Activated CD8-positive, alpha-beta memory T cell treated with anti-CD3 and anti-CD28 coated beads for 36 hours (primary cell): ENCODE data around the gene GNAI3. TPM values are rescaled to one million over a fixed set of nuclear protein-coding genes. Genes with fewer than 3 reads are reported as not detected.

Experiments
- CTCF ChIA-PET: fragments of 350-600 bp; sonication (Branson Sonifier 250); formaldehyde crosslinking; loops from one replicate; lab custom pipeline; 2021; ENCODE audit warnings: antibody characterized with exemption; lab: Charles Lee
- POLR2A ChIA-PET: fragments of 350-600 bp; sonication (Branson Sonifier 250); formaldehyde crosslinking; loops from one replicate; lab custom pipeline; 2021; ENCODE audit warnings: antibody characterized with exemption; lab: Charles Lee
- total RNA-seq, 2 experiments: library from RNA; stranded (reverse); gene quantifications; one replicate each; pipeline ENCODE4 v1.2.3, GENCODE V29; 2021

The GNAI3 gene
- total RNA-seq, 2 experiments from 2014 or later, result 9.2 to 9.3 TPM

DNA sequence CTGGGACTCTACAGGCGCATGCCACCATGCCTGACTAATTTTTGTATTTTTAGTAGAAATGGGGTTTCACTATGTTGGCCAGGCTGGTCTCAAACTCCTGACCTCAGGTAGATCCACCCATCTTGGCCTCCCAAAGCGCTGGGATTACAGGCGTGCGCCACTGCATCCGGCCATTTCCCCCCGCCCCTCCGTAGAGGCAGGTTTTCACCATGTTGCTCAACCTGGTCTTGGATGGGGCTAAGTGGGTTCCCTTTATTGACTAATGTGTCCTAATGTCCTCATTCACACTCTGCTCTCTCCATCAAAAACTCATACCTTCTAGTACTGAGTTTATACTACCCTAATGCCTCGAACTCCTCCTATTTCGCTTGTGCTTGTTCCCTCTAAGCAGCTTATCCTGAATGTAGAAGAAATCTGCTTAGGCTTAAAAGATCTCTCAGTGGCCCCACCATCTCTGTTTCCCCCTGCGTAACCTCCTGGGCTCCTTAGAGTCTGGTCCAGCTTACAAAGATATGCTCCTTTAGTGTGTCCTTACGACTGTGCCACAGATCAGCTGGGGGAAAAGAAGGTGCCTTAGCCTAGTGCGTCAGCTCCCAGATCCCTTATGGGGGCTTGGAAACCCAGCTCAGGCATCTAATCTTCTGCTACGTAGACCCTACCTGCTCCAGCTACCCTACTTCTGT lies 63.0 kb downstream of the GNAI3 start:
- POLR2A ChIA-PET, result no interaction called here
- CTCF ChIA-PET, result no interaction called here

DNA sequence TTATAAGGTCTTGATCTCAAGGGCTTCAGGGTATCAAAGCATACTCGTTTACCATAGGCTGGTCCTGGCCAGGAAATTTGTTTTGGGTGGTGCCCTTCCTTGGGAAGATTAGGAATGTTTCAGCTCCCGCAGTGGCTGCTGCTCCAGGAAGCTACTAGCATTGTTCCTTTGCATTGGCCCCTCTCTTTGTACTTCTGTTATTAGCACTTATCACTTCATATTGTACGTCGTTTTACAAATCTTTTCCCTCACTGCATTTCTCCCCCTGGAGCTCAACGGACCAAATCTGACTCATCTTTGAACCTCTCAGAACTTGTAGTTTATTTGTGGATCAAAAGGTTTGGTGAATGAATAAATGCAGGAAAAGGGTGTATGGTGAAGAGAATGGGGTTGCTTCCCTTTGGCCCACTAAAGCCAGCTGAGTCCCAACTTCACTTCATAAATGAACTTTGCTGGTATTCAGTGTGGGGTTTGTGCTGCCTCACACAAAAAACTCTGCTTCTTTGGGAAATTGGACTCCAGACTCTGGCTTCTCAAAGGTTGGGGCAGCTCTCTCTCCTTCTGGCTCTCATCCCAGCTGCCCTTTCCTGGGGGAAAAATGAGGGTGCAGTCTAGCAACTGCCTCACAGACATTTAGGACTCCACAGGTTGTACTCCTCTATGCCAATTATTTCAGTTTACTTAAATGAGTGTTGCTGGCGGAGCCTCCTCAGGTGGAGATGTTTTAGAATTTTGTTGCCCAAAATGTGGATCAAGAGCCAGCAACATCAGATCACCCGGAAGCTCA lies 65.1 kb downstream of the GNAI3 start:
- POLR2A ChIA-PET, result no interaction called here
- CTCF ChIA-PET, result interaction anchor here (0.5 to 1.5 kb wide), 2 partner anchors 27 to 49 kb away, joined by 3 to 4 read pairs; no protein-coding TSS in a partner anchor

DNA sequence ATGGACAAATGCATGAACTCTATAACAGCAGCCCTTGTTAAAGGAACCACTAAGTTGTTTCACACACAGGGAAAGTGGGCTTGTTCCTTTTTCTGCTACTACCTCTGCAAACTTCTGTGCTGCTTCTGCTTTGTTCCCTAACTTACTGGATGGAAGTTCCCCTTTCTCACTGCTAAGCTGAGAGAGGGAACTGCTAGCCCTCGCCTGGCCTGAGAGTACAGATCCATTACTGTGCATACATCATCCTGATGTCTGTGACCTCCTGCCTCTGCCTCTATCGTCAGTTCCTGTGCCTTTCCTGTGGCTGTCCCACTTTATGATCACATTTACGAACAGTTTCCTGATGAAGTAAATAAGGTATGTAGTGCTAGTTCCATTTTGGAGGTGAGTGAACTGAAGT lies 67.5 kb downstream of the GNAI3 start:
- ChIA-PET CTCF (interaction anchor here (1.6 to 1.7 kb wide), 2 partner anchors 12 to 25 kb away, joined by 4 to 5 read pairs; no protein-coding TSS in a partner anchor), POLR2A (no interaction called here)

DNA sequence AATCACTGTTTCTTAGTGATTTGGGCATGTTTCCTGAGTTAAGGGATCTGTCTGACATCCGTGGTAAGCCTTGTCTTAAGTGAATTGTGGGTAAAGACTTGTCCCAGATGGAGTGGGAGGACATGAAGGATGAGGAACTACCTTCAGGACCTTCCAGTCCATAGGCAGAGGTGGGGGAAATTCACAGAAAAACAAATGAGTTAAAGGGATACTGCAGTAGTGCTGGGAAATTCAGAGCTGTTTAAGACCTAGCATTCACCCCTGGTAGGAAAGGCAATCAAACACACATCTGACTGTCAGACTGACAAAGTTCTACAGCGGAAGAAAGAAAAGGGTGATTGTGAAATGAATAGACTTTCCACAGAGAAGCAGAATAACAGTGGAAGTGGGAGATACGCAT lies 68.0 kb downstream of the GNAI3 start:
- POLR2A ChIA-PET, result no interaction called here
- CTCF ChIA-PET, result interaction anchor here (1.6 to 1.7 kb wide), 2 partner anchors 11 to 24 kb away, joined by 4 to 5 read pairs; no protein-coding TSS in a partner anchor

DNA sequence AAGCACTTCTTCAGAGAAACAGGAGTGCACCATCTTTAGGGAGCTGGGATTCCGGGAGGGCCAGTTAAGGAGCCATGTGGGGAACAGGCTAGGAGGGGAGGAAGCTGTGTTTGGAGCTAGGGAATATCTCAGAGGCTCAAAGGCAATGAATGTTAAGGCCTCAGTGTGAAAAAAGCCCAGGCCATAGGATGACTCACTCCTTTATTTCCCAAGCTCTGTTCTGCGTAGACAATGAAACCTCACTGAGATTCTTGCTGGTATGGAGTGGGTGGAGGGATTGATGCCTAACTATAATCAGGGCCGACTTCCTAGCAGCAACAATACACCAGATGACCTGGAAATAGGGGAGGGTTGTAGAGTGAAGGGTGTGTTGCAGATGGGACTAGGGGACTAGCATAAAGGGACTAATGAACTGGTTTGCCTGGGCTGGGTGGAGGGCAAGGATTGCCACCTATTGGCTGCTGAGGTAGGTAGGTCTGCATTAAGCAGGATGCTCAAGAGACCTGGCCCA lies 68.9 kb downstream of the GNAI3 start:
- ChIA-PET POLR2A (interaction anchor here (0.6 kb wide), 1 partner anchor 191 kb away, joined by 3 read pairs; the partner anchor contains the start of gene PSMA5), CTCF (interaction anchor here (1.6 to 1.7 kb wide), 2 partner anchors 10 to 23 kb away, joined by 4 to 5 read pairs; no protein-coding TSS in a partner anchor)

DNA sequence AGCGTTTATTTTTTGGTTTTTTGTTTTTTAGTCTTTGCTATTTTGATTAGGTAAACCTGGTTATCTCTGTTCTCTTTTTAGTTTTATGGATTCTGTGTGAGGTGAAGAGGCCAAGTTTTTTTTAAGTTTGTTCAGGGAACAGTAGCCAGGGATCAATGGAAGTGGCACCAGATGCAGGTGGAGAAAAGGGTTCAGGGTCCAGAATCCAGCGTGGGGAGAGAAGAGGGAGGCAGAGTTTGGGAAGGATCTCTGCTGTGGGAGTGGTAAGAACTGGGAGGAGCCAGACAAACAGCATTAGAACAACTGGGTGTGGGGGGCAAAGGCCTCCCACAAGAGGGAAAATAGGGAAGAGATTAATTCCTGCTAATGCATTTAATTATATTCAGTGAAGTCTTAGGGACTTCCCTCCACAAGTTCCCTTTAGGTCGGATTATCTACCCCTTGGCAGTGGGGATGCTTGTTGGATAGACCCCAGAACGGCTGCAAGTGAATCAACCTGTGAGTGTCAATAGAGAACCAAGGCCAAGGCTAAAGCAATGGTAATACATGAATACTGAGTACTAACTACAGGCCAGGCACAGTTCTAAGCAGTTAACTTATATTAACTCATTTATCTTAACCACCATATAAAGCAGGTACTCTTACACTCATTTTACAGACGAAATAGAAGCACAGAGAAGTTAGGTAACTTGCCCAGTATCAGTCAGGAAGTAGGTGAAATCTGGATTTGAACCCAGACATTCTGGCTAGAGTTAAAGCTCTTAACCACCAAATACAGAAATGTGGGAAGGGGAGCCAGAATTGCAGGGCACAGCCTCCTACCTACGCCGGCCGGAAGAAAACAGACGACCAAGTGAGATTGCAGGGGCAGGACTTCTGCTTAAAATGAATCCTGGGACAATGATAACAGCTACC lies 70.5 kb downstream of the GNAI3 start:
- CTCF ChIA-PET, result interaction anchor here (0.8 to 2.3 kb wide), 3 partner anchors 21 to 366 kb away, joined by 3 to 7 read pairs (median 4); partner anchors contain the start of gene AHCYL1
- POLR2A ChIA-PET, result interaction anchor here (0.5 to 2.6 kb wide), 4 partner anchors 67 to 418 kb away, joined by 3 to 22 read pairs (median 4); partner anchors contain the start of gene GNAI3

DNA sequence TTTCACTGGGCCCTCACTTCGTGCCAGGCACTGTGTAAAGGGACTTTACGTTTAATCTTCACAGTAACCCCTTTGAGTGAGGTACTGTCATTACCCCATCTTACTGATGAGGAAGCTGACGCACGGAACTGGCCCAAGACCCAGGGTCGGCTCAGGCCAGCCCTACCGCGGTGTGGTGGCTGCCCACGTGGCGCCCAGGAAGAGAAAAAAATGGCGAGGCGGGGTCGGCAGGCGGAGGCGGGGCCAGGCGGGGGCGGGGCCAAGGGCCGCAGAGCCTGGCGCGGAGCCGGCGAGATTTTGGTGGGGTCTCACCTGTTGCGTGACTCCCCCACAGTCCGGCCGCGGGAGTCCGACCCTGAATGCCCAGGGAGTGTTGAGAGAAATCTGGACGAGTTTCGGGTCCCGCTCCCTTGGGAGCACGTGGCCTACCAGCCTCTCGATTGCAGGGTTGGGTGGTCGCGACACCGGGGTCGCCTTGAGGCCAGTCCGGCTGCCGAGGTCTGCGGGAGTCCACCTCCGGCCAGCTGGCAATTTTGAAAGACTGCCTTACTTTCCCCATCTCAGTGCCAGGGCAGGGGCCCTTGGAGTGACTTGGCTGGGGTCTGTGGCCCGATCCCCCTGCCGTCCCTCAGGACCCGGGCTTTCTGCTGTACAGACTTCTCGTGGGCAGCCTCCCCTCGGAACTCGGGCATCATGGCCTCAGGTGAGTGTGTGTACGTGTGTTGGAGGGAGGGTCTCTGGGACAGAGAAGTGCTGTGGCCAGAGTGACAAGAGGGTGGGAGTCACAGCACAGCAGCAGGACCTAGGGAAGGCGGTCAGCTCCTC lies 71.4 kb downstream of the GNAI3 start, which contains the start of the genes AMPD2 and GNAT2:
Gene AMPD2 (plus strand): TSS at position 262 of the 825 bp plus-strand sequence. CDS start 1,339 bp downstream, outside the sequence.
Gene GNAT2 (minus strand): TSS at position 41 of the 825 bp plus-strand sequence. CDS start 6,746 bp downstream, outside the sequence.
- ChIA-PET CTCF (interaction anchor here (0.8 to 2.3 kb wide), 8 partner anchors 19 to 410 kb away, joined by 3 to 12 read pairs (median 4); partner anchors contain the start of genes AHCYL1 and GNAI3), POLR2A (interaction anchor here (1.3 to 2.6 kb wide), 4 partner anchors 68 to 137 kb away, joined by 4 to 22 read pairs (median 4); partner anchors contain the start of gene GNAI3)

DNA sequence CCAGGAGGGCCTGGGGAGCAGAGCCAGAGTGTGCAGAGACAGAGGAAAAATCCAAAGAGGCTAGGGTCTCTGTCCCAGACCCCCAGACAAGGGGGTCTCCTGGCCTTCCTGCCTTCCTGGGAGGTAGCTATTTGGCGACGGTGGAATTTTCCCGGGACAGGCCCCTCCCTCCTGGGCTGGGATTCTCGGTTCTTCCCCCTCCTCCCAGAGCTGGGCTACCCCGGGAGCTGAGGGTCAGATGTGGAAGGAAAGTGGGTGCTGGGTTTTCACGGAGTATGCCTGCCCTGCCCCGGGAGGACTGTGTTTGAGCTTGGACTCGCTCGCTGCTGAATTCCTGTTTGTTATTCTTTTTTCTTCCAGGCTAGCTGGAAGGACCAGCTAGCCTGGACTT lies 72.0 kb downstream of the GNAI3 start:
- ChIA-PET POLR2A (interaction anchor here (0.6 to 2.6 kb wide), 5 partner anchors 13 to 137 kb away, joined by 4 to 22 read pairs (median 4); partner anchors contain the start of gene GNAI3), CTCF (interaction anchor here (0.8 to 2.3 kb wide), 7 partner anchors 19 to 409 kb away, joined by 3 to 12 read pairs (median 3); partner anchors contain the start of genes AHCYL1 and GNAI3)

DNA sequence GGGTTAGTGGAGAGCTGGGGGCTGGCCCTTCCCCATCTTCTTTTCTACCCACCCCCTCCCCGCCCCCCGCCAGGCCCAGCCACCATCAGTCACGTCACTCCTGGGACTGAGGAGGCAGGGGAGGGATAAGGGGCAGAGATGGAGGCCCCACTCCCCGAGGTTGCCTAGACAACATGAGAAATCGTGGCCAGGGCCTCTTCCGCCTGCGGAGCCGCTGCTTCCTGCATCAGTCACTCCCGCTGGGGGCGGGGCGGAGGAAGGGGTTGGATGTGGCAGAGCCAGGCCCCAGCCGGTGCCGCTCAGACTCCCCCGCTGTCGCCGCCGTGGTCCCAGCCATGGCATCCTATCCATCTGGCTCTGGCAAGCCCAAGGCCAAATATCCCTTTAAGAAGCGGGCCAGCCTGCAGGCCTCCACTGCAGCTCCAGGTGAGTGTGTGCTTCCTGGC lies 72.4 kb downstream of the GNAI3 start:
- CTCF ChIA-PET, result interaction anchor here (0.5 to 2.3 kb wide), 7 partner anchors 19 to 409 kb away, joined by 3 to 12 read pairs (median 3); partner anchors contain the start of gene GNAI3
- POLR2A ChIA-PET, result interaction anchor here (0.6 to 2.6 kb wide), 3 partner anchors 13 to 75 kb away, joined by 4 to 22 read pairs (median 5); partner anchors contain the start of gene GNAI3

DNA sequence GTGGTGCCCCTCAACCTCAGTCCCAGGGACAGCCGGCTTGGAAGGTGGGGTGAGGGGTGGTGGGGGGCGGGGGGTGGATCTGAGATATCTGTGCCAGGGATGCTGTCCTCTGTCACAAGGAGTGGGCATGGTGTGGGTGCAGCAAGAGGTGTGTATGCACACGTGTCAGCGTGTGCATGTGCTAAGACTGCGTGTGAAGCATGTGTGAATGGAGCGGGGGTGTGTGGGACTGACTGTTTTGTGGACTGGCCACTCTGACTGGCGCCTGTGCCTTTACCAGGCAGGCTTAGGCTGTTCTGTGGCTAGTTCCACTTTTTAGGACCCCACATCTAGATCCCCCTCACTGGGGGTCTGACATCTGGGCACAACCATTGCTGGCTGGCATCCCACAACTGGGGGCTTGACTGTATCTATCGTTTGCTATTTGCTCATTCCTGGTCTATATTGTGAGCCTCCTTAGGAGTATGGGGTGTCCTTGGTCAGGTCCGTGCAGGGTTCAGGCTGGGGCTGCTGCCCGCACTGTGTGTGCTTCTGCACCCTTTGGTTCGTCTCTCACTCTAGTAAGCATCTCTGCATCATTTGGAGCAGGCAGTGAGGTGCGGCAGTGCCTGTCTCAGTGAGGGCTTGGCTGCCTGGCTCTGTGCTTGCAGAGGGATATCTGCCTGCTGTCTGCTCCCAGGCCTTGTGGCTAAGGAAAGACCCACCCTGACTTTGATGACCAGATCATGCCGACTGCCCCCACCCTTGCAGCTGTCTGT lies 73.1 kb downstream of the GNAI3 start:
- ChIA-PET CTCF (interaction anchor here (0.5 to 1.4 kb wide), 3 partner anchors 9 to 320 kb away, joined by 3 read pairs; no protein-coding TSS in a partner anchor), POLR2A (interaction anchor here (1.2 to 2.6 kb wide), 2 partner anchors 73 kb away, joined by 3 to 22 read pairs; partner anchors contain the start of gene GNAI3)

DNA sequence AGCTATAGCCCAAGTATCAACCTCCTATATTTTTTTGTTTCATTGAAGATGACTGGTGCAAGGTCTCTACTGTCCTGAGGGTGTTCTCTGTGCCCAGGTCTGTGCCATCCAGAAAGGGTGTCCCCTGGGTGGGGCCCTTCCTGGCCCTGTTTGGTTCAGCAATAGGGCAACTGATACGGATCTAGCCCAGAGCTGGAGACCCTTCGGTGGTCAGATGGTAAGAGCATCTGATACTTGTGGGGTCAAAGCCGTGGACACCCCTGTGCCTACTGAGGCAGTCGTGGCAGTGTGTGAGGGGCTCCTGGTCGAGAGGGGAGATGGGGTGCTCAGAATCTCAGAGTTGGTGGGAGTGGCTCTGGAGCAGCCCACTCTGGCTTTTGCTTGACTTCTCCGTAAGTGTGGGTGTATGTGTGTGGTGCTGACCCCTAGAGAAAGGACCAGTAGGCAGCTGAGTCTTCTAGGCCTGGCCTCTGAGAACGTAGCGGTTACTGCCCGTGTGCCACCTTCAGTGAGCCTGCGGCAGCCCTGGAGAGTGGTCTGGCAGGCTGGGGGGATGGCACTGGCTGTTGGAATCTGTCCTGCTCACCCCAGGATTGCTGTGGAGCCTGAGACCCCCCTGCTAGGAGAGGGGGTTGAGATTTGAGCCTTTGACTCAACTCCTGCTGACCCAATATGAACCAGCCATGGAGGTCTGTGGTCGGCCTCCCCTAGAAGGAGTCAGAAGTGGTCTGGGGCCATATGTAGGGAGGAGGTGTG lies 73.9 kb downstream of the GNAI3 start:
- POLR2A ChIA-PET, result interaction anchor here (1.2 kb wide), 1 partner anchor 74 kb away, joined by 3 read pairs; the partner anchor contains the start of gene GNAI3
- CTCF ChIA-PET, result interaction anchor here (0.7 kb wide), 1 partner anchor 8 kb away, joined by 3 read pairs; no protein-coding TSS in a partner anchor

DNA sequence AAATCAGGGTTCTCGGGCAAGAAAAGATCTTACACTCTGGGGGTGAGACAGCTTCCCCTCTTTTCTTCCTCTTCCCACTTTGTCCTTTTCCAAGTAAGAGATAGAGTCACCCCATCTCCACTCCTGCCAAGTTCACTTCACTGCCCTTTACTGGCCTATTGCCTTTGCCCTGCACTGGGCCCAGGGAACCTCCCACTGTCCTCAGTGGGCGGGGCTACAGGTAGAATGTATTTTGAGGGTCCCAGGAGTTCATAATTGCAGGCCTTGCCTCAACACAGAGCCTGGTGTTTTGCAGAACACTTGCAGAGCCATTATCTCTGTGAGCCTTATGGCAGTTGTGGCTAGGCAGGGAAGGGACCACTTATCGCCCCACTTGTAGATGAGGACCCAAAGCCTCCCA lies 74.5 kb downstream of the GNAI3 start:
- POLR2A ChIA-PET, result no interaction called here
- CTCF ChIA-PET, result interaction anchor here (1.5 kb wide), 1 partner anchor 90 kb away, joined by 4 read pairs; no protein-coding TSS in a partner anchor

DNA sequence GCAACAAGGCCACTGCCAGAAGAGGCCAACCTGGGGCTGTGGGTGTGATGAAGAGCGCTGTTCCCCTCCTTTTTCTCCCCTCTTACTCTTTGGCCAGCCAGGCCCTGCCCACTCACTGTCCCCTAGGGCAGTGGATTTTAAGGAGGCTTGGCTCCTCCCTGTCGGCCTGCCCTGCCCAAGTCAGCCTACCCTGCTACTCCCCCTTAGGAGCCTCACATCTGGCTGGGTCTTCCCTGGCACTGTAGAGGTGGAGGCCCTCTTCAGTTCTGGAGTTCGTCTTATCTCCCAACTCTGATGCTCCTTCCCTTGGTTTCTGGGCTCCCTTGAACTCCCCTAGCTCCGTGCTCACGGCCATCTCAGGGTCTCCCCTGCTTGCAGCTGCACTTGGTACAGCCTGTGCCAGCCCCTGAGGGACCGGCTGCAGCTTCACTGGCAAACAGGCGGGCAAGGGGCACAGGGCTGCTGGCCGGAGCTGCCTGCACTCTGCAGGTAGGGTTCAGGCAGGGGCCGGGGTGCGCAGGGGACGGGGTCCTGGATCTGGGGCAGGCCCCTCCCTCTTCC lies 75.3 kb downstream of the GNAI3 start:
- ChIA-PET POLR2A (no interaction called here), CTCF (interaction anchor here (0.6 to 1.5 kb wide), 3 partner anchors 17 to 361 kb away, joined by 3 to 4 read pairs (median 4); partner anchors contain the start of gene AHCYL1)

DNA sequence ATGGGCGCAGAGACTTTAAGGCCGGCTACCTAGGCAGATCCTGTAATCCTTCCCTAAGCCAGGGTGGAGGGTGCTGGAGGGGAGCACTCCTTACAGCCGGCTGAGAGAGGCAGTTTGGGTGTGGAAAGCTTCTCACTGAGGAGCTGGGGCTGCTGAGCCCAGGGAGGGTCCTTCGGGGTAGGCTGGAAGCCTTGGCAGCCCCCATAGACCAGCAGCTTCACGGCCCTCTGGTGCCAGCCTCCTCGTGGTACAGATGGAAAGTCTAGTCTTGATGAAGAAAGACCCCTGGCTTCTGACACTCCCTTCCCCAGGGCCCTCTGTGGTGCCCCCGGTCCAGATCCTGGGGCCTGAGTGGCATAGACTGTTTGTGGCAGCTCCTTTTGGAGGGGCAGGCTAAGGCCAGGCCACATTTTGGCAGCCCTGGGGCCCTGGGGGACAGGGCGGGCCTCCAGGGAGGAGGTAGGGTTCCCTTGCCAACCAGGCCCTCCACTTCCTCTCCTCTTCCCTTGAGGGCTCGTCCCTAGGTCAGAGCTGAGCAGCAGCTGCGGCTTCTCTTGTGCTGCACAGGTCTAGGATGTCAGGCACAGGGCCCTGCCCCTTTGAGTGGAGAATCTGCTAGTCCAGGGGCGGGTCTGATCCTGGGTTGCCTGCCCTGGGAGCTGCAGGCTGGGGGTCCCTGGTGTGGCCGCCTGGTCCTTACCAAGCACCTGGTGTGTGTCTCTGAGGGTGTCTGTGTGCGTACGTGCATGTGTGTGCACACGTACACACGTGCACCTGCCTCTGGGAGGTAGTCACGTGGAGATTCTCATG lies 76.0 kb downstream of the GNAI3 start:
- ChIA-PET POLR2A (no interaction called here), CTCF (interaction anchor here (0.8 to 1.9 kb wide), 4 partner anchors 16 to 361 kb away, joined by 4 to 5 read pairs (median 4); partner anchors contain the start of gene AHCYL1)
